ENCODE data around the gene KSR2. TPM values are rescaled to one million over a fixed set of nuclear protein-coding genes. Genes with fewer than 3 reads are reported as not detected.

Gene KSR2
- total and polyA plus RNA-seq, 2 of the 13 experiments (the other 11 are each of a cell fraction or from before 2014, with no cell fraction given) = 0.02 TPM; not detected in 1

DNA sequence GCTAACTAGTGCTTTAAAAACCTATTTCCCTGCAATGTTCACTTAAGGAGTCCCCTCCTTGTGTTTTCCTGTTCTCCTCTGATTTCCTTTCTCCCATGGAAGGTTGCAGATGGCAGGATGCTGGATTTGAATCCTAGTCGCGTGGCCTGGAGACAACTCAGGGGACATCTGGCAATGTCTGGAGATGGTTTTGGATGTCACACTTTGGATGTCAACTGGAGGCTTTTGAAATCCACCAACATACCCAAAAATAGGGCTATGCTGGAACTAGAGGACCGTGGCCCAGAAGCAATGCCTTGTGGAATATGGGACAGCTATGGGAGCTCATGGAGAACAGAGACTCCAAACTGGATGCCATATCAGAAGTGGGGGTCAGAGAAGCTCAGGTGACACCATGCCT, 511.6 kb downstream of the KSR2 start:
- Histone ChIP-seq H3K4me2 (ENCODE audit: low read depth, low read length) (no peak overlapping the region), H3K79me2 (ENCODE audit: insufficient read depth, low read length) (no peaks in the 10 kb centered on the region), H4K20me1 (ENCODE audit: insufficient read depth, low read length) (no peaks in the 10 kb centered on the region), H2AFZ (ENCODE audit: low read length) (no peak overlapping the region), H3K27me3 (ENCODE audit: control insufficient read depth in 1 of 2, insufficient read depth in 2 of 2, low read length in 2 of 2) (no peaks in the 10 kb centered on the region; a peak in 1 of 5 replicates), H3K9ac (ENCODE audit: insufficient read depth, low read depth, low read length) (no peak overlapping the region), H3K4me3 (replicated peaks in 1 of 3; ENCODE audit: insufficient read depth in 1 of 3, low read depth in 2 of 3, low read length in 3 of 3) (no peak overlapping the region), H3K4me1 (ENCODE audit: insufficient read depth, low read length) (no peaks in the 10 kb centered on the region), H3K9me3 (ENCODE audit: low read length) (no peaks in the 10 kb centered on the region), H3K27ac (ENCODE audit: extremely low read length, insufficient read depth, low read length) (no peak overlapping the region), H3K36me3 (replicated peaks in 1 of 2; ENCODE audit: control insufficient read depth in 1 of 2, insufficient read depth in 2 of 2, low read length in 2 of 2) (no peaks in the 10 kb centered on the region)
- TF ChIP-seq FOXA1 (IDR thresholded peaks at IDR 0.05) (no peak), FOXA1 (CRISPR knock-in tag; IDR thresholded peaks at IDR 0.05) (no peak), POLR2AphosphoS2 (IDR thresholded peaks at IDR 0.05; ENCODE audit: low read depth, low read length) (no peak), ZNF501 (CRISPR knock-in tag; IDR thresholded peaks at IDR 0.05) (no peak), ZFP1 (CRISPR knock-in tag; IDR thresholded peaks at IDR 0.05) (no peak), NFATC3 (CRISPR knock-in tag; IDR thresholded peaks at IDR 0.05) (no peak), NFIC (IDR thresholded peaks at IDR 0.05; ENCODE audit: low read length) (no peak), TBX2 (CRISPR knock-in tag; IDR thresholded peaks at IDR 0.05; ENCODE audit: borderline replicate concordance) (no peak), ZBTB1 (CRISPR knock-in tag; IDR thresholded peaks at IDR 0.05; ENCODE audit: borderline replicate concordance) (no peak)
- TF ChIP-seq, protein P1, sequence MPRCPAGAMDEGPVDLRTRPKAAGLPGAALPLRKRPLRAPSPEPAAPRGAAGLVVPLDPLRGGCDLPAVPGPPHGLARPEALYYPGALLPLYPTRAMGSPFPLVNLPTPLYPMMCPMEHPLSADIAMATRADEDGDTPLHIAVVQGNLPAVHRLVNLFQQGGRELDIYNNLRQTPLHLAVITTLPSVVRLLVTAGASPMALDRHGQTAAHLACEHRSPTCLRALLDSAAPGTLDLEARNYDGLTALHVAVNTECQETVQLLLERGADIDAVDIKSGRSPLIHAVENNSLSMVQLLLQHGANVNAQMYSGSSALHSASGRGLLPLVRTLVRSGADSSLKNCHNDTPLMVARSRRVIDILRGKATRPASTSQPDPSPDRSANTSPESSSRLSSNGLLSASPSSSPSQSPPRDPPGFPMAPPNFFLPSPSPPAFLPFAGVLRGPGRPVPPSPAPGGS (CRISPR knock-in tag; IDR thresholded peaks at IDR 0.05) = no peak
- ChIA-PET POLR2A (no interaction called here), CTCF (ENCODE audit: low intra/inter-chr PET ratio, low total read pairs) (no interaction called here)
- in situ Hi-C loops (cut with HindIII; ENCODE audit: extremely low pct_ligation_motif_present, low pct_unique_long_range_greater_than_20kb) (no loop called here), intact Hi-C loops (cut with micrococcal nuclease; ENCODE audit: unreplicated experiment) (no loop called here)
- WGBS (ENCODE audit: low lambda C conversion rate) = 29% methylated on average over 2 of the region's 3 CpGs
- no peak for FAIRE-seq
- ATAC-seq = no peak
- BruUV-seq (replicated peaks) = no TSS peak
- DNase-seq (ENCODE audit: low spot score) = no peak

- no peaks in the 10 kb centered on the region for H3K36me3 ChIP-seq (replicated peaks in 1 of 2; ENCODE audit: control insufficient read depth in 1 of 2, insufficient read depth in 2 of 2, low read length in 2 of 2)
- H3K79me2 ChIP-seq (ENCODE audit: insufficient read depth, low read length) = no peaks in the 10 kb centered on the region
- 33% methylated on average over 5 of the region's 5 CpGs for WGBS (ENCODE audit: low lambda C conversion rate)
- intact Hi-C loops (cut with micrococcal nuclease; ENCODE audit: unreplicated experiment) (no loop called here), in situ Hi-C loops (cut with HindIII; ENCODE audit: extremely low pct_ligation_motif_present, low pct_unique_long_range_greater_than_20kb) (no loop called here)
- no peak overlapping the region for H2AFZ ChIP-seq (ENCODE audit: low read length)
- H3K27ac ChIP-seq (ENCODE audit: extremely low read length, insufficient read depth, low read length) = no peak overlapping the region
- no peaks in the 10 kb centered on the region for H3K9me3 ChIP-seq (ENCODE audit: low read length)
- ATAC-seq (no peak), DNase-seq (ENCODE audit: low spot score) (no peak), FAIRE-seq (no peak)
- H3K4me2 ChIP-seq (ENCODE audit: low read depth, low read length) = no peak overlapping the region
- H3K4me3 ChIP-seq (replicated peaks in 1 of 3; ENCODE audit: insufficient read depth in 1 of 3, low read depth in 2 of 3, low read length in 3 of 3) = no peak overlapping the region
- ChIA-PET CTCF (ENCODE audit: low intra/inter-chr PET ratio, low total read pairs) (no interaction called here), POLR2A (no interaction called here)
- H4K20me1 ChIP-seq (ENCODE audit: insufficient read depth, low read length) = no peaks in the 10 kb centered on the region
- no TSS peak for BruUV-seq (replicated peaks)
- H3K4me1 ChIP-seq (ENCODE audit: insufficient read depth, low read length) = no peaks in the 10 kb centered on the region
- H3K27me3 ChIP-seq (ENCODE audit: control insufficient read depth in 1 of 2, insufficient read depth in 2 of 2, low read length in 2 of 2) = no peaks in the 10 kb centered on the region; a peak in 1 of 5 replicates
- H3K9ac ChIP-seq (ENCODE audit: insufficient read depth, low read depth, low read length) = no peak overlapping the region
- TF ChIP-seq ZNF790 (CRISPR knock-in tag; IDR thresholded peaks at IDR 0.05; ENCODE audit: borderline replicate concordance) = no peak
- TF ChIP-seq ZNF30 (CRISPR knock-in tag; IDR thresholded peaks at IDR 0.05) = no peak
- no peak for TF ChIP-seq SYNCRIP (IDR thresholded peaks at IDR 0.05; ENCODE audit: insufficient read depth, low read depth, low read length)
- TF ChIP-seq CBFB (CRISPR knock-in tag; IDR thresholded peaks at IDR 0.05) = no peak
- TF ChIP-seq ZNF546 (CRISPR knock-in tag; conservative IDR thresholded peaks at IDR 0.05) = no peak
- TF ChIP-seq ZNF484 (CRISPR knock-in tag; IDR thresholded peaks at IDR 0.05; ENCODE audit: borderline replicate concordance, low read depth) = no peak
- TF ChIP-seq ZNF878 (CRISPR knock-in tag; IDR thresholded peaks at IDR 0.05) = no peak
- TF ChIP-seq RORA (CRISPR knock-in tag; IDR thresholded peaks at IDR 0.05) = no peak
- TF ChIP-seq, protein P2, sequence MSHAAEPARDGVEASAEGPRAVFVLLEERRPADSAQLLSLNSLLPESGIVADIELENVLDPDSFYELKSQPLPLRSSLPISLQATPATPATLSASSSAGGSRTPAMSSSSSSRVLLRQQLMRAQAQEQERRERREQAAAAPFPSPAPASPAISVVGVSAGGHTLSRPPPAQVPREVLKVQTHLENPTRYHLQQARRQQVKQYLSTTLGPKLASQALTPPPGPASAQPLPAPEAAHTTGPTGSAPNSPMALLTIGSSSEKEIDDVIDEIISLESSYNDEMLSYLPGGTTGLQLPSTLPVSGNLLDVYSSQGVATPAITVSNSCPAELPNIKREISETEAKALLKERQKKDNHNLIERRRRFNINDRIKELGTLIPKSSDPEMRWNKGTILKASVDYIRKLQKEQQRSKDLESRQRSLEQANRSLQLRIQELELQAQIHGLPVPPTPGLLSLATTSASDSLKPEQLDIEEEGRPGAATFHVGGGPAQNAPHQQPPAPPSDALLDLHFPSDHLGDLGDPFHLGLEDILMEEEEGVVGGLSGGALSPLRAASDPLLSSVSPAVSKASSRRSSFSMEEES (CRISPR knock-in tag; IDR thresholded peaks at IDR 0.05) = no peak
- no peak for TF ChIP-seq SMYD3 (CRISPR knock-in tag; IDR thresholded peaks at IDR 0.05)
- TF ChIP-seq KAT2B (IDR thresholded peaks at IDR 0.05; ENCODE audit: borderline replicate concordance, low read depth, low read length) = no peak
- TF ChIP-seq ZNF501 (CRISPR knock-in tag; IDR thresholded peaks at IDR 0.05) = no peak
These were observed 512.7 kb downstream of the KSR2 start for GRCh38 chr12:117456076-117456475.

Data from HepG2 (cell line).